A549 treated with DMSO at 1 μM for 4 hours (cell line): ENCODE measurements around the gene POMGNT2. TPM values are rescaled to one million over a fixed set of nuclear protein-coding genes. Genes with fewer than 3 reads are reported as not detected.

Experiments
- total RNA-seq: library from RNA; stranded (reverse); fragments of 200-300 nt; extraction: Qiagen RNA extraction; gene quantifications from 5 replicates; pipeline ENCODE4 v1.2.3, GENCODE V29; 2022; ENCODE audit warnings: low read depth

Gene POMGNT2
- total RNA-seq: 6.6 to 9.5 TPM (median 8.3 TPM) in 5 replicates

DNA sequence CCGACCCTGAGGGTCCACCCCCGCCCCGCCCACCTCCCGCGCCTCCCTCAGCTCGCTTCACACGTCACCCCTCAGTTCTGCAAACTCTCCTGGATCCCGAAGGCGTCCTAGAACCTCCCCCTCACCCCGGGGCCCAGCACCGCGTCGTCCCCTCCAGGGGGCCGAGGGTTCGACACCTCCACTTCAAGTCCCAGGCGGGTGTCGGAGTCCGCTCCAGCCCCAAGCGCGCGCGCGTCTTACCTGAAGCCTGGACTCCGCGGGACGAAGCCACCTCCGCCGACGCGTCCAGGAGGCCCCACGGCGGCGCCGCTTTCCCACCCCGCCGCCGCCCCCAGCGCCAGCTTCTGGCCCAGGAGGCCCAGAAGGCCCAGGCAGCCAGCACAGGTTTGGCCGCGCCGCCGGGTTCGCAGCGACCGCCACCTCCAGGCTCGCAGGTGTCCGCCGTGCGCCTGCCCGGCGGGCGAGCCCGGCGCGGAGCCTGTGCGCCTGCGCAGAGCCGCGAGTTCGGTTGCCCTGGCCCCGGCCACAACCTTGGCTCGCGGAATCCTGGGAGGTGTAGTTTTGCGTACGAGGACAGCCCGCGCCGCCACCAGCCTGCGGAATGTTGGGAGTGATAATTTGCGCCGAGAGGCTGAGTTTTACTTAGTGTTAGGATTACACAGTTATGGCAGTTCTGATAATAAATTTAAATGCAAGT is at the start of gene POMGNT2:
Gene POMGNT2, minus strand, starts transcription at position 484 of the 697 bp plus-strand sequence. CDS start 24,648 bp downstream, outside the sequence.

Other genes starting within 250 kb of the POMGNT2 start
- gene CYP8B1, start 230.2 kb downstream of the POMGNT2 start, total RNA-seq: not detected in 5 replicates
- not detected in 5 replicates for gene ZNF662, start 199.9 kb downstream of the POMGNT2 start, total RNA-seq
- gene GASK1A, start 126.8 kb downstream of the POMGNT2 start, total RNA-seq: not detected in 5 replicates
- gene SNRK, start 180.5 kb upstream of the POMGNT2 start, total RNA-seq: 4.2 to 5.4 TPM (median 4.7 TPM) in 5 replicates